ENCODE data around the gene YAP1. TPM values are rescaled to one million over a fixed set of nuclear protein-coding genes. Genes with fewer than 3 reads are reported as not detected.
A peak's percentile ranks its signal among the peaks of the same experiment; 100 is the strongest.

The YAP1 gene
- polyA plus RNA-seq, 2 of the 4 experiments (the other 2 are of a cell fraction): 40.4 to 48.0 TPM

- no peak for TF ChIP-seq EHMT2 (IDR thresholded peaks at IDR 0.05; ENCODE audit: low read depth)
- no peak for TF ChIP-seq BHLHE40 (IDR thresholded peaks at IDR 0.05; ENCODE audit: low read depth, low read length)
- TF ChIP-seq NFE2L2 (conservative IDR thresholded peaks at IDR 0.05; ENCODE audit: low read length): no peak
- no peak for TF ChIP-seq PHF8 (IDR thresholded peaks at IDR 0.05; ENCODE audit: borderline replicate concordance, low read depth)
- TF ChIP-seq HOXA7 (CRISPR knock-in tag; IDR thresholded peaks at IDR 0.05): no peak
- TF ChIP-seq SMC3 (IDR thresholded peaks at IDR 0.05): no peak
- no peak for TF ChIP-seq POLR2A (IDR thresholded peaks at IDR 0.05; ENCODE audit: low read length)
- TF ChIP-seq ZSCAN20 (CRISPR knock-in tag; IDR thresholded peaks at IDR 0.05): no peak
Observed at GRCh38 chr11:102172127-102172848, 62.0 kb downstream of the YAP1 start (continued).

GRCh38 chr11:102177126-102177525 lies 66.9 kb downstream of the YAP1 start:
- POLR2A ChIA-PET: no interaction called here
- TF ChIP-seq BCL3 (IDR thresholded peaks at IDR 0.05) (no peak), HOXA7 (CRISPR knock-in tag; IDR thresholded peaks at IDR 0.05) (no peak), ZFP36 (IDR thresholded peaks at IDR 0.05; ENCODE audit: borderline replicate concordance, partially characterized antibody) (no peak), GATA3 (IDR thresholded peaks at IDR 0.05; ENCODE audit: borderline replicate concordance) (no peak), USF2 (IDR thresholded peaks at IDR 0.05) (no peak), JUNB (IDR thresholded peaks at IDR 0.05) (no peak), MAZ (IDR thresholded peaks at IDR 0.05; ENCODE audit: borderline replicate concordance, low read depth, low read length) (no peak), REST (IDR thresholded peaks at IDR 0.05) (no peak), POLR2AphosphoS2 (conservative IDR thresholded peaks at IDR 0.05; ENCODE audit: low read length) (no peak), RCOR1 (IDR thresholded peaks at IDR 0.05; ENCODE audit: low read depth, low read length) (no peak), CHD4 (IDR thresholded peaks at IDR 0.05; ENCODE audit: borderline replicate concordance) (no peak)
- Histone ChIP-seq H3K4me3 (no peak overlapping the region), H3K4me2 (peak overlapping the region; percentile 78; the same call in 2 of the 3 replicates), H3K4me1 (peaks cover 31% of the 10 kb centered on the region), H3K9me3 (no peaks in the 10 kb centered on the region), H3K27ac (peak overlapping the region; percentile 78 to 80)
- CTCF ChIA-PET: no interaction called here
- WGBS (ENCODE audit: missing lambda C conversion rate): 97% methylated on average over 2 of the region's 2 CpGs
- ATAC-seq (peak in 1 of 2 experiments; percentile 32; a peak in 3 of 6 replicates), FAIRE-seq (no peak), DNase-seq (ENCODE audit: low read depth in 1 of 2, low spot score in 1 of 2) (no peak)

GRCh38 chr11:102177974-102178631 lies 67.9 kb downstream of the YAP1 start:
- H3K4me1 ChIP-seq: peaks cover 26% of the 10 kb centered on the region
- H3K27ac ChIP-seq: peak overlapping the region; percentile 78 to 80
- DNase-seq (ENCODE audit: low read depth in 1 of 2, low spot score in 1 of 2) (peak; percentile 78 to 85), FAIRE-seq (no peak), ATAC-seq (peak; percentile 89 to 98)
- ChIA-PET CTCF (no interaction called here), POLR2A (no interaction called here)
- WGBS (ENCODE audit: missing lambda C conversion rate): 4% methylated on average over 4 of the region's 4 CpGs
- no peak overlapping the region; the same call in 1 of the 3 replicates for H3K4me3 ChIP-seq
- peak overlapping the region; percentile 78 for H3K4me2 ChIP-seq
- no peaks in the 10 kb centered on the region for H3K9me3 ChIP-seq
- TF ChIP-seq E2F6 (IDR thresholded peaks at IDR 0.05; ENCODE audit: borderline replicate concordance, low read depth) (no peak), FOSL2 (IDR thresholded peaks at IDR 0.05) (peak; percentile 82), FOSL2 (CRISPR knock-in tag; IDR thresholded peaks at IDR 0.05) (peak; percentile 98), ATOH8 (CRISPR knock-in tag; IDR thresholded peaks at IDR 0.05; ENCODE audit: low read depth) (no peak), JUN (IDR thresholded peaks at IDR 0.05) (peak; percentile 42 to 50; a peak in 2 of 5 replicates), POLR2A (IDR thresholded peaks at IDR 0.05; ENCODE audit: low read length) (no peak), JUNB (IDR thresholded peaks at IDR 0.05) (peak; percentile 83), NPAS2 (CRISPR knock-in tag; IDR thresholded peaks at IDR 0.05; ENCODE audit: borderline replicate concordance) (no peak), HES2 (IDR thresholded peaks at IDR 0.05) (peak; percentile 66; the same call in 1 of the 2 replicates), EP300 (IDR thresholded peaks at IDR 0.05) (peak; percentile 19 to 43; a peak in 1 of 5 replicates), RAD21 (conservative IDR thresholded peaks at IDR 0.05 in 1 of 2, IDR thresholded peaks at IDR 0.05 in 1 of 2) (peak in 1 of 2 experiments; percentile 25; a peak in 1 of 5 replicates)
